Measurements from ENCODE around the gene MTHFD1. TPM values are rescaled to one million over a fixed set of nuclear protein-coding genes. Genes with fewer than 3 reads are reported as not detected.

The MTHFD1 gene
- total and polyA plus RNA-seq, 2 donors (not counting 3 experiments of a cell fraction or from before 2014, with no cell fraction given), result 26.3 to 114 TPM

GRCh38 chr14:64491637-64492036 lies 103.5 kb downstream of the MTHFD1 start:
- CTCF ChIA-PET, result interaction anchor here (0.7 to 0.9 kb wide), 2 partner anchors 19 to 62 kb away, joined by 3 read pairs; no protein-coding TSS in a partner anchor
- Histone ChIP-seq H3K9me3 (replicated peaks; ENCODE audit: control insufficient read depth, insufficient read depth, low read length) (no peaks in the 10 kb centered on the region), H3K27me3 (ENCODE audit: control insufficient read depth in 2 of 2, insufficient read depth in 2 of 2, low read length in 2 of 2) (no peaks in the 10 kb centered on the region), H3K27ac (ENCODE audit: insufficient read depth, low read depth, low read length) (no peak overlapping the region), H3K9me1 (replicated peaks; ENCODE audit: control insufficient read depth, extremely low read depth, insufficient read depth, low read length) (no peaks in the 10 kb centered on the region), H3K4me3 (replicated peaks in 1 of 3; ENCODE audit: insufficient read depth in 1 of 3, low read depth in 1 of 3, low read length in 3 of 3) (no peak overlapping the region), H2AFZ (ENCODE audit: low read depth, low read length) (no peak overlapping the region), H3K9ac (replicated peaks; ENCODE audit: extremely low read depth, insufficient read depth, low read length) (no peak overlapping the region), H3K79me2 (ENCODE audit: control insufficient read depth, insufficient read depth, low read length) (no peaks in the 10 kb centered on the region), H3K36me3 (ENCODE audit: control insufficient read depth in 2 of 2, extremely low read depth in 1 of 2, insufficient read depth in 2 of 2, low read length in 2 of 2) (peaks cover 0 to 5% of the 10 kb centered on the region in 2 experiments), H3K4me1 (ENCODE audit: control insufficient read depth, extremely low read depth, insufficient read depth, low read length) (no peaks in the 10 kb centered on the region), H4K20me1 (replicated peaks; ENCODE audit: control insufficient read depth, extremely low read depth, insufficient read depth, low read length) (no peaks in the 10 kb centered on the region), H3K4me2 (ENCODE audit: insufficient read depth, low read length) (no peak overlapping the region)
- dilution Hi-C loops (cut with MboI; ENCODE audit: extremely low pct_ligation_motif_present, low sequenced_read_pairs) (no loop called here), intact Hi-C loops (cut with micrococcal nuclease) (no loop called here)
- POLR2A ChIA-PET, result no interaction called here
- FAIRE-seq (no peak), DNase-seq (ENCODE audit: low read depth, low spot score) (no peak)
- TF ChIP-seq MYC (IDR thresholded peaks at IDR 0.05; ENCODE audit: low read depth, low read length) (no peak), JUN (IDR thresholded peaks at IDR 0.05; ENCODE audit: borderline replicate concordance, insufficient read depth, insufficient read length, low read depth) (no peak)
- no TSS peak for BruUV-seq (replicated peaks)

- no peak overlapping the region for H3K27ac ChIP-seq (ENCODE audit: insufficient read depth, low read depth, low read length)
- no peak overlapping the region for H3K4me2 ChIP-seq (ENCODE audit: insufficient read depth, low read length)
- ChIA-PET CTCF (interaction anchor here (0.6 to 2.1 kb wide), 2 partner anchors 10 to 17 kb away, joined by 3 to 8 read pairs; no protein-coding TSS in a partner anchor), POLR2A (no interaction called here)
- FAIRE-seq (no peak), DNase-seq (ENCODE audit: low read depth, low spot score) (no peak)
- no peak overlapping the region for H3K9ac ChIP-seq (replicated peaks; ENCODE audit: extremely low read depth, insufficient read depth, low read length)
- H3K4me3 ChIP-seq (replicated peaks in 1 of 3; ENCODE audit: insufficient read depth in 1 of 3, low read depth in 1 of 3, low read length in 3 of 3), result no peak overlapping the region
- H4K20me1 ChIP-seq (replicated peaks; ENCODE audit: control insufficient read depth, extremely low read depth, insufficient read depth, low read length), result no peaks in the 10 kb centered on the region
- TF ChIP-seq, protein P1, sequence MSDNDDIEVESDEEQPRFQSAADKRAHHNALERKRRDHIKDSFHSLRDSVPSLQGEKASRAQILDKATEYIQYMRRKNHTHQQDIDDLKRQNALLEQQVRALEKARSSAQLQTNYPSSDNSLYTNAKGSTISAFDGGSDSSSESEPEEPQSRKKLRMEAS (IDR thresholded peaks at IDR 0.05; ENCODE audit: insufficient read depth, insufficient read length), result no peak
- TF ChIP-seq MYC (IDR thresholded peaks at IDR 0.05; ENCODE audit: low read depth, low read length) (no peak), GATA2 (IDR thresholded peaks at IDR 0.05; ENCODE audit: insufficient read depth, insufficient read length, low read depth, low read length) (no peak), POLR2A (IDR thresholded peaks at IDR 0.05; ENCODE audit: low read depth, low read length) (no peak), EZH2 (IDR thresholded peaks at IDR 0.05; ENCODE audit: borderline replicate concordance, low read depth, low read length, severe bottlenecking) (no peak), POLR2AphosphoS5 (IDR thresholded peaks at IDR 0.05; ENCODE audit: insufficient read depth, low read depth, low read length) (no peak), FOS (IDR thresholded peaks at IDR 0.05; ENCODE audit: borderline replicate concordance, insufficient read depth, low read length) (no peak), CTCF (IDR thresholded peaks at IDR 0.05; ENCODE audit: extremely low read depth in 1 of 2, insufficient read depth in 1 of 2, low read depth in 1 of 2, low read length in 2 of 2) (no peak)
- no peaks in the 10 kb centered on the region for H3K9me1 ChIP-seq (replicated peaks; ENCODE audit: control insufficient read depth, extremely low read depth, insufficient read depth, low read length)
- no peaks in the 10 kb centered on the region for H3K9me3 ChIP-seq (replicated peaks; ENCODE audit: control insufficient read depth, insufficient read depth, low read length)
- no peaks in the 10 kb centered on the region for H3K4me1 ChIP-seq (ENCODE audit: control insufficient read depth, extremely low read depth, insufficient read depth, low read length)
- BruUV-seq (replicated peaks), result no TSS peak
- H3K27me3 ChIP-seq (ENCODE audit: control insufficient read depth in 2 of 2, insufficient read depth in 2 of 2, low read length in 2 of 2), result no peaks in the 10 kb centered on the region
- no peaks in the 10 kb centered on the region for H3K79me2 ChIP-seq (ENCODE audit: control insufficient read depth, insufficient read depth, low read length)
- no peak overlapping the region for H2AFZ ChIP-seq (ENCODE audit: low read depth, low read length)
- H3K36me3 ChIP-seq (ENCODE audit: control insufficient read depth in 2 of 2, extremely low read depth in 1 of 2, insufficient read depth in 2 of 2, low read length in 2 of 2), result no peaks in the 10 kb centered on the region
- intact Hi-C loops (cut with micrococcal nuclease), result no loop called here
- dilution Hi-C loops (cut with MboI; ENCODE audit: extremely low pct_ligation_motif_present, low sequenced_read_pairs), result no loop called here
These were observed 105.3 kb downstream of the MTHFD1 start for GRCh38 chr14:64493455-64493854.

Data from endothelial cell of umbilical vein (primary cell).